ENCODE measurements around the gene SUMF1.

SUMF1 gene

GRCh38 chr3:4359805-4360502 lies 107.1 kb downstream of the SUMF1 start:
- H3K4me1 ChIP-seq, result no peaks in the 10 kb centered on the region
- no peak overlapping the region for H3K27ac ChIP-seq
- H3K9ac ChIP-seq, result no peak overlapping the region
- no peaks in the 10 kb centered on the region for H3K27me3 ChIP-seq
- no peak for TF ChIP-seq Cebpa-rat (IDR thresholded peaks at IDR 0.05)
- peaks cover 0 to 46% (median 8%) of the 10 kb centered on the region in 11 experiments; a peak in 14 of 22 replicates for H3K36me3 ChIP-seq
- H3K4me2 ChIP-seq, result no peak overlapping the region
- no peak overlapping the region for H3K4me3 ChIP-seq
- H3K9me3 ChIP-seq (replicated peaks in 1 of 11), result no peaks in the 10 kb centered on the region
- no peaks in the 10 kb centered on the region for H4K20me1 ChIP-seq

GRCh38 chr3:4358273-4358672 lies 108.8 kb downstream of the SUMF1 start:
- no peak overlapping the region for H3K4me3 ChIP-seq
- H3K9me3 ChIP-seq (replicated peaks in 1 of 11), result no peaks in the 10 kb centered on the region
- no peak overlapping the region for H3K27ac ChIP-seq
- peaks cover 0 to 50% (median 8%) of the 10 kb centered on the region in 11 experiments; a peak in 14 of 22 replicates for H3K36me3 ChIP-seq
- no peak for TF ChIP-seq Cebpa-rat (IDR thresholded peaks at IDR 0.05)
- H3K4me1 ChIP-seq, result no peaks in the 10 kb centered on the region
- no peaks in the 10 kb centered on the region for H3K27me3 ChIP-seq
- H3K9ac ChIP-seq, result no peak overlapping the region
- H3K4me2 ChIP-seq, result no peak overlapping the region
- no peaks in the 10 kb centered on the region for H4K20me1 ChIP-seq

- Histone ChIP-seq H3K4me3 (no peak overlapping the region), H3K4me2 (no peak overlapping the region), H3K27me3 (no peaks in the 10 kb centered on the region), H3K27ac (no peak overlapping the region), H3K9me3 (replicated peaks in 1 of 11) (no peaks in the 10 kb centered on the region), H3K36me3 (peaks cover 0 to 39% (median 4%) of the 10 kb centered on the region in 11 experiments; a peak in 13 of 22 replicates), H3K4me1 (peaks cover 0 to 4% (median 0%) of the 10 kb centered on the region in 10 experiments; a peak in 4 of 20 replicates), H4K20me1 (no peaks in the 10 kb centered on the region), H3K9ac (no peak overlapping the region)
- TF ChIP-seq Cebpa-rat (IDR thresholded peaks at IDR 0.05), result no peak
Observed at GRCh38 chr3:4356546-4357410, 110.3 kb downstream of the SUMF1 start.

- Histone ChIP-seq H3K36me3 (peaks cover 0 to 33% (median 0%) of the 10 kb centered on the region in 11 experiments; a peak in 5 of 22 replicates), H3K4me3 (no peak overlapping the region)
- no peak for TF ChIP-seq Cebpa-rat (IDR thresholded peaks at IDR 0.05)
Observed at GRCh38 chr3:4356220-4356540, 110.9 kb downstream of the SUMF1 start.

GRCh38 chr3:4355401-4356219 lies 111.5 kb downstream of the SUMF1 start:
- Histone ChIP-seq H3K27ac (no peak overlapping the region), H3K36me3 (peaks cover 0 to 29% (median 0%) of the 10 kb centered on the region in 11 experiments; a peak in 4 of 22 replicates), H4K20me1 (no peaks in the 10 kb centered on the region), H3K4me3 (no peak overlapping the region), H3K9ac (no peak overlapping the region), H3K4me2 (no peak overlapping the region), H3K4me1 (peaks cover 0 to 13% (median 0%) of the 10 kb centered on the region in 10 experiments; a peak in 8 of 20 replicates), H3K9me3 (replicated peaks in 1 of 11) (no peaks in the 10 kb centered on the region), H3K27me3 (no peaks in the 10 kb centered on the region)
- no peak for TF ChIP-seq Cebpa-rat (IDR thresholded peaks at IDR 0.05)

More at GRCh38 chr3:4356220-4356540, 110.9 kb downstream of the SUMF1 start:
- H3K4me2 ChIP-seq, result no peak overlapping the region
- no peak overlapping the region for H3K9ac ChIP-seq
- no peaks in the 10 kb centered on the region for H4K20me1 ChIP-seq
- H3K27me3 ChIP-seq, result no peaks in the 10 kb centered on the region
- H3K9me3 ChIP-seq (replicated peaks in 1 of 11), result no peaks in the 10 kb centered on the region
- H3K4me1 ChIP-seq, result peaks cover 0 to 10% (median 0%) of the 10 kb centered on the region in 10 experiments; a peak in 8 of 20 replicates
- no peak overlapping the region for H3K27ac ChIP-seq

- peaks cover 0 to 6% (median 0%) of the 10 kb centered on the region in 11 experiments; a peak in 5 of 22 replicates for H3K9me3 ChIP-seq (replicated peaks in 1 of 11)
- no peaks in the 10 kb centered on the region for H3K27me3 ChIP-seq
- H3K9ac ChIP-seq, result no peak overlapping the region
- H3K4me3 ChIP-seq, result no peak overlapping the region
- peak overlapping the region in 3 of 11 experiments; percentile 55 to 66 (median 60); a peak in 6 of 22 replicates for H3K4me2 ChIP-seq
- TF ChIP-seq Cebpa-rat (IDR thresholded peaks at IDR 0.05), result no peak
- H3K27ac ChIP-seq, result peak overlapping the region in 1 of 11 experiments; percentile 41; a peak in 2 of 22 replicates
- H3K4me1 ChIP-seq, result peaks cover 0 to 13% (median 0%) of the 10 kb centered on the region in 10 experiments; a peak in 8 of 20 replicates
- no peaks in the 10 kb centered on the region for H4K20me1 ChIP-seq
- 0 out of 22 replicates have a peak, but pooled peaks cover 0 to 10% (median 0%) of the 10 kb centered on the region in 11 experiments for H3K36me3 ChIP-seq
Observed at GRCh38 chr3:4351872-4352271, 115.2 kb downstream of the SUMF1 start.

GRCh38 chr3:4351164-4351855 lies 115.8 kb downstream of the SUMF1 start:
- peak overlapping the region in 4 of 11 experiments; percentile 37 to 59 (median 50); a peak in 5 of 22 replicates for H3K9ac ChIP-seq
- no peaks in the 10 kb centered on the region for H4K20me1 ChIP-seq
- H3K27me3 ChIP-seq, result no peaks in the 10 kb centered on the region
- H3K27ac ChIP-seq, result peak overlapping the region in 3 of 11 experiments; percentile 27 to 41 (median 41); a peak in 6 of 22 replicates
- 0 out of 22 replicates have a peak, but pooled peaks cover 0 to 6% (median 0%) of the 10 kb centered on the region in 11 experiments for H3K36me3 ChIP-seq
- TF ChIP-seq Cebpa-rat (IDR thresholded peaks at IDR 0.05), result no peak
- peaks cover 0 to 6% (median 0%) of the 10 kb centered on the region in 11 experiments; a peak in 5 of 22 replicates for H3K9me3 ChIP-seq (replicated peaks in 1 of 11)
- H3K4me1 ChIP-seq, result peaks cover 0 to 13% (median 0%) of the 10 kb centered on the region in 10 experiments; a peak in 8 of 20 replicates
- peak overlapping the region in 4 of 10 experiments; percentile 16 to 34 (median 21); a peak in 3 of 20 replicates for H3K4me3 ChIP-seq
- H3K4me2 ChIP-seq, result peak overlapping the region in 8 of 11 experiments; percentile 13 to 66 (median 42); a peak in 12 of 22 replicates
